Esophagus squamous epithelium (tissue), 4 donors: ENCODE measurements around the gene BFSP2.

Experiments
- CTCF ChIP-seq, 6 experiments: fragments of 450-650 bp in 4 of 6; fragments of 200-600 bp in 2 of 6; sonication (generic) in 2 of 6; IDR thresholded peaks; one replicate each; pipeline ENCODE4 v1.5.1; 2016 to 2019; ENCODE audit warnings: antibody characterized with exemption in 6 of 6, mild to moderate bottlenecking in 4 of 6, moderate library complexity in 4 of 6
- POLR2A ChIP-seq, 4 donors: fragments of 450-650 bp; IDR thresholded peaks; one replicate each; pipeline ENCODE4 v1.6.1; 2017; ENCODE audit warnings: antibody characterized with exemption in 4 of 4, mild to moderate bottlenecking in 4 of 4, moderate library complexity in 3 of 4

GRCh38 chr3:133491481-133492059, 91.7 kb downstream of the BFSP2 start:
- no peak for TF ChIP-seq CTCF (IDR thresholded peaks at IDR 0.05)
- TF ChIP-seq POLR2A (IDR thresholded peaks at IDR 0.05) = no peak
